ENCODE results near the gene PHF20.

- TF ChIP-seq CTCF (IDR thresholded peaks at IDR 0.05) (no peak), POLR2A (IDR thresholded peaks at IDR 0.05) (no peak)
Observed at GRCh38 chr20:35884541-35884865, 112.7 kb downstream of the PHF20 start.
